CD8-positive, alpha-beta memory T cell (primary cell): ENCODE results near the gene TMSB10. TPM values are rescaled to one million over a fixed set of nuclear protein-coding genes. Genes with fewer than 3 reads are reported as not detected.
"Not testable (repeated sequence)": the region's sequence is repeated elsewhere in the genome, so short reads cannot be mapped to it uniquely, and the experiment has no call there.

ENCODE experiments used
- CTCF ChIA-PET: fragments of 350-600 bp; sonication (Branson Sonifier 250); formaldehyde crosslinking; loops from one replicate; lab custom pipeline; 2021; ENCODE audit warnings: antibody characterized with exemption; lab: Charles Lee
- POLR2A ChIA-PET: fragments of 350-600 bp; sonication (Branson Sonifier 250); formaldehyde crosslinking; loops from one replicate; lab custom pipeline; 2021; ENCODE audit warnings: antibody characterized with exemption; lab: Charles Lee
- DNase-seq, 5 donors: peaks; one replicate each; pipeline versions ENCODE4 v3.0.0 to v3.0.0-alpha.2; 2020 to 2022; ENCODE audit warnings: mixed read lengths in 1 of 5
- H3K27ac ChIP-seq: one replicate; pipeline ENCODE4 v1.7.0; 2013; ENCODE audit warnings: low read depth, mild to moderate bottlenecking, low read length, moderate library complexity
- H3K27me3 ChIP-seq: 2 replicates; pipeline ENCODE4 v1.7.0; 2013; ENCODE audit warnings: low read length, mild to moderate bottlenecking; ENCODE audit not compliant: insufficient read depth, poor library complexity, severe bottlenecking
- H3K36me3 ChIP-seq: 2 replicates; pipeline ENCODE4 v1.7.0; 2013; ENCODE audit warnings: mild to moderate bottlenecking, low read length, moderate library complexity; ENCODE audit not compliant: insufficient read depth
- H3K4me1 ChIP-seq: 2 replicates; pipeline ENCODE4 v1.7.0; 2013; ENCODE audit warnings: mild to moderate bottlenecking, low read length, moderate library complexity; ENCODE audit not compliant: insufficient read depth
- H3K4me3 ChIP-seq: 2 replicates; pipeline ENCODE4 v1.7.0; 2013; ENCODE audit warnings: mild to moderate bottlenecking, low read length
- H3K9me3 ChIP-seq: 2 replicates; pipeline ENCODE4 v1.7.0; 2013; ENCODE audit warnings: mild to moderate bottlenecking, low read length
- H3K27ac Mint-ChIP-seq, 8 donors: one replicate each; pipeline ENCODE4 v1.8.0; 2020 to 2021; ENCODE audit warnings: mixed read lengths in 8 of 8, mild to moderate bottlenecking in 6 of 8, inconsistent platforms in 3 of 8, moderate library complexity in 3 of 8
- H3K27me3 Mint-ChIP-seq, 2 donors: one replicate each; pipeline ENCODE4 v1.8.0; 2020 to 2021; ENCODE audit warnings: mixed read lengths in 2 of 2, mild to moderate bottlenecking in 1 of 2, moderate library complexity in 1 of 2
- H3K36me3 Mint-ChIP-seq, 3 donors: one replicate each; pipeline ENCODE4 v1.8.0; 2020 to 2021; ENCODE audit warnings: mixed read lengths in 3 of 3, inconsistent platforms in 1 of 3, mild to moderate bottlenecking in 1 of 3
- H3K4me1 Mint-ChIP-seq, 3 donors: one replicate each; pipeline ENCODE4 v1.8.0; 2020 to 2021; ENCODE audit warnings: mixed read lengths in 3 of 3, inconsistent platforms in 1 of 3, mild to moderate bottlenecking in 1 of 3
- H3K4me3 Mint-ChIP-seq, 7 donors: one replicate each; pipeline ENCODE4 v1.8.0; 2020 to 2021; ENCODE audit warnings: mixed read lengths in 7 of 7, mild to moderate bottlenecking in 6 of 7, moderate library complexity in 4 of 7, inconsistent platforms in 2 of 7
- H3K9me3 Mint-ChIP-seq, 5 donors: one replicate each; pipeline ENCODE4 v1.8.0; 2020 to 2022; ENCODE audit warnings: mixed read lengths in 5 of 5, mild to moderate bottlenecking in 3 of 5, moderate library complexity in 2 of 5, inconsistent platforms in 1 of 5
- polyA plus RNA-seq: library from polyadenylated mRNA; unstranded; fragments of 300-500 nt; fragmentation: Illumina TruSeq; gene quantifications from one replicate; pipeline ENCODE4 v1.2.3, GENCODE V29; 2021
- total RNA-seq, 2 experiments: library from RNA; stranded (reverse); gene quantifications; one replicate each; pipeline ENCODE4 v1.2.3, GENCODE V29; 2021

Gene TMSB10
- total and polyA plus RNA-seq, 3 experiments from 2014 or later: 1,121 to 4,836 (median 1,125) TPM

DNA sequence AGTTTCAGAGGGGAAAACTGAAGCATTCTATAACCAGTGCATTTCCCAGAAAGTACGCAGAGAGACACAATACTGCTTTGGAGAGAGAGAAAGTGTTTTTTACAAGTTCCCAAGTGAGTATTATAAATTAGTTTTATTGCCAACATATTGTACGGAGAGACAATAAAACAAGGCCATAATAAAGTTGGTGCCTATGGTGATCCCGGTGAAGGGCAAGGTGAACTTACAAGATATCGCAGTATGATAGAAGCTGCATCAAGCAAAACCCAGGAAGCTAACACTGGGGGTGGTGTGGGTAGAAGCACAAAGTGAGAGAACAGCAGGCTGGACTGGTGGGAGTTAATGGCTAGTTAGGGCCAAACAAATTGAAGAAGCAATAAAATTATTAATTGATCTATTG lies 7.5 kb downstream of the TMSB10 start:
- Mint-ChIP-seq H3K9me3 (peaks cover 0 to 12% (median 6%) of the 10 kb centered on the region in 5 donors), H3K27ac (no peak overlapping the region), H3K4me1 (peaks cover 19 to 26% (median 22%) of the 10 kb centered on the region in 3 donors), H3K36me3 (peaks cover 0 to 4% (median 0%) of the 10 kb centered on the region in 3 donors), H3K4me3 (no peak overlapping the region), H3K27me3 (peaks cover 0 to 1% of the 10 kb centered on the region in 2 donors)
- ChIA-PET CTCF (interaction anchor here (1.2 to 3.8 kb wide), 2 partner anchors 13 to 33 kb away, joined by 3 to 28 read pairs; no protein-coding TSS in a partner anchor), POLR2A (no interaction called here)
- Histone ChIP-seq H3K4me3 (no peak overlapping the region), H3K27me3 (no peaks in the 10 kb centered on the region), H3K9me3 (peaks cover 6% of the 10 kb centered on the region), H3K27ac (no peak overlapping the region), H3K36me3 (no peaks in the 10 kb centered on the region), H3K4me1 (peaks cover 21% of the 10 kb centered on the region)
- DNase-seq: no peak

- no peaks in the 10 kb centered on the region for H3K27me3 ChIP-seq
- Mint-ChIP-seq H3K27ac (no peak overlapping the region), H3K4me3 (no peak overlapping the region), H3K27me3 (peaks cover 0 to 1% of the 10 kb centered on the region in 2 donors), H3K9me3 (peaks cover 0 to 7% (median 2%) of the 10 kb centered on the region in 5 donors), H3K4me1 (peaks cover 12 to 20% (median 12%) of the 10 kb centered on the region in 3 donors), H3K36me3 (peaks cover 0 to 4% (median 0%) of the 10 kb centered on the region in 3 donors)
- H3K4me1 ChIP-seq: peaks cover 21% of the 10 kb centered on the region
- H3K9me3 ChIP-seq: peaks cover 3% of the 10 kb centered on the region
- DNase-seq: no peak
- POLR2A ChIA-PET: no interaction called here
- CTCF ChIA-PET: interaction anchor here (1.3 to 3.8 kb wide), 2 partner anchors 11 to 24 kb away, joined by 3 to 28 read pairs; no protein-coding TSS in a partner anchor
- no peak overlapping the region for H3K27ac ChIP-seq
- no peak overlapping the region for H3K4me3 ChIP-seq
- no peaks in the 10 kb centered on the region for H3K36me3 ChIP-seq
Measured at GRCh38 chr2:84914334-84914733, 8.9 kb downstream of the TMSB10 start.

- H3K9me3 Mint-ChIP-seq, H3K27me3 Mint-ChIP-seq, H3K27ac ChIP-seq, POLR2A ChIA-PET, H3K4me3 ChIP-seq, H3K4me3 Mint-ChIP-seq, CTCF ChIA-PET, DNase-seq, H3K36me3 Mint-ChIP-seq, H3K27me3 ChIP-seq, H3K36me3 ChIP-seq, H3K9me3 ChIP-seq, H3K27ac Mint-ChIP-seq: not testable (repeated sequence)
- peaks cover 31% of the 10 kb centered on the region for H3K4me1 ChIP-seq
- H3K4me1 Mint-ChIP-seq: peaks cover 15 to 23% (median 19%) of the 10 kb centered on the region in 3 donors
Measured at GRCh38 chr2:84915675-84916074, 10.2 kb downstream of the TMSB10 start.

DNA sequence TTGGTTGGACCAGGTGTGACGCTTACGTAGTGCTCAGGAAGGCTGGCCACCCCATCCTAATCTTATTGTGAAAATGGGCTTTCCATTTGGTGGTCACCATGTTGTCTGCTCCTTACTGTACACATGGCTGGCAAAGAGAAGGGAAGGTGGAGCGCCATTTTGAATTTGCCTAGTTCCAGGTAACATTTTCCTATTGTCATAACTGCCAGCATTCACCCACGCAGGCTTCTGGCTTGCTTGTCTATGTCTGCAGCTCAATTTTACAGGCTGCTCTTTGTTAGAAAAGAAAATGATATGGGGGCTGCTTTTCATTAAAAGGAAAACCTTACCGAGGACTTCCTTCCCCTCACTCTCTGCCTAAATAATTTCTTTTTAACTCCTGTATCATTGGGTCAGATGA lies 12.4 kb downstream of the TMSB10 start:
- H3K36me3 ChIP-seq, DNase-seq, POLR2A ChIA-PET, H3K4me3 Mint-ChIP-seq, H3K27ac Mint-ChIP-seq, H3K27ac ChIP-seq, H3K4me3 ChIP-seq, H3K36me3 Mint-ChIP-seq, H3K27me3 Mint-ChIP-seq, H3K9me3 ChIP-seq, H3K27me3 ChIP-seq, H3K9me3 Mint-ChIP-seq: not testable (repeated sequence)
- CTCF ChIA-PET: interaction anchor here (1.5 to 3.3 kb wide), 2 partner anchors 8 to 12 kb away, joined by 12 to 14 read pairs; partner anchors contain the start of gene TMSB10
- peaks cover 31% of the 10 kb centered on the region for H3K4me1 ChIP-seq
- peaks cover 15 to 19% (median 19%) of the 10 kb centered on the region in 3 donors for H3K4me1 Mint-ChIP-seq

GRCh38 chr2:84918430-84918829 lies 13.0 kb downstream of the TMSB10 start:
- Mint-ChIP-seq H3K27me3 (no peaks in the 10 kb centered on the region), H3K9me3 (no peaks in the 10 kb centered on the region), H3K36me3 (no peaks in the 10 kb centered on the region), H3K4me1 (peaks cover 16 to 19% (median 19%) of the 10 kb centered on the region in 3 donors), H3K4me3 (no peak overlapping the region), H3K27ac (peak overlapping the region in 1 of 8 donors; percentile 38)
- no peak overlapping the region for H3K4me3 ChIP-seq
- H3K4me1 ChIP-seq: peaks cover 32% of the 10 kb centered on the region
- no peak for DNase-seq
- H3K27me3 ChIP-seq: no peaks in the 10 kb centered on the region
- H3K27ac ChIP-seq: no peak overlapping the region
- POLR2A ChIA-PET: no interaction called here
- CTCF ChIA-PET: interaction anchor here (3.3 kb wide), 1 partner anchor 12 kb away, joined by 14 read pairs; the partner anchor contains the start of gene TMSB10
- H3K36me3 ChIP-seq: no peaks in the 10 kb centered on the region
- H3K9me3 ChIP-seq: no peaks in the 10 kb centered on the region

DNA sequence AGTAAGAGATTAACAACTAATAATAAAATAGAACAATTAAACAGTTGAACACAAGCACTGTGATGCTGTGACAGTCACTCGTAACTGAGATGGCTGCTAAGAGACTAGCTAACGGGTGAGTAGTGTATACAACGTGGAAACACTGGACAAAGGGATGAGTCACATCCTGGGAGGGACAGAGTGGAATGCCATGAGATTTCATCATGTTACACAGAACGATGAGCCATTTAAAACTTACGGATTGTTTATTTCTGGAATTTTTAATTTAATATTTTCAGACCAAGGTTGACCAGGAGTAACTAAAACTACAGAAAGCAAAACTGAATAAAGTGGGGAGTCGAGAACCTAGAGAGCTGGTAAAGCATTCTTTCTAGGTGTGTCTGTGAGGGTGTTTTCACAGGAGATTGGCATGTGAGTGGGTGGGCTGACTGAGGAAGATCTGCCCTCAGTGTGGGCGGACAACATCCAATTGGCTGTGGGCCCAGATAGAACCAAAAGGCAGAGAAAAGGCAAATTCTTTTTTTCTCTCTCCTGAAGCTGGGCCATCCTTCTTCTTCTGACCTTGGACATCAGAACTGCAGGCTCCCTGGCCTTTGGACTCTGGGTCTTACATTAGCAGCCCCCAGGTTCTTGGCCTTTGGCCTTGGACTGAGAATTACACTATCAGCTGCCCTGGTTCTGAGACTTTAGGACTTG lies 14.6 kb downstream of the TMSB10 start:
- H3K4me1 Mint-ChIP-seq: peaks cover 23 to 30% (median 30%) of the 10 kb centered on the region in 3 donors
- no peaks in the 10 kb centered on the region for H3K9me3 Mint-ChIP-seq
- peak in 1 of 5 donors; percentile 48 for DNase-seq

DNA sequence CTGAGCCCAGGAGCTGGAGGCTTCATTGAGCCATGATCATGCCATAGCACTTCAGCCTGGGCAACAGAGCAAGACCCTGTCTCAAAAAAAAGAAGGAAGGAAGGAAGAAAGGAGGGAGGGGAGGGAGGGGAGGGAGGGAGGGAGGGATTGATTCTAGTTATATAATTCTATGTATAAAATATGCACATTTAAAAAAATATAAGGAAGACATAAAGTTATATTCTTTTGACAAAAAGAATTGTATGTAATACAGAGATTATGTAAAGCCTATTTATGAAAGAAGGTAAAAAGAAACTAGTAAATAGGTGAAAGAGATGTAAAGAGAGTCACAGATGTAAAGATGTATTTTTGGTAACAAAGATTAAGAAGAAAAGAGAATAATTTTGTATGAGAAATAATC lies 17.6 kb downstream of the TMSB10 start:
- Histone ChIP-seq H3K4me1 (peaks cover 54% of the 10 kb centered on the region), H3K27me3 (no peaks in the 10 kb centered on the region), H3K27ac (no peak overlapping the region), H3K36me3 (no peaks in the 10 kb centered on the region), H3K9me3 (no peaks in the 10 kb centered on the region), H3K4me3 (no peak overlapping the region)
- no peaks in the 10 kb centered on the region for H3K9me3 Mint-ChIP-seq
- ChIA-PET POLR2A (no interaction called here), CTCF (interaction anchor here (1.4 to 4.4 kb wide), 2 partner anchors 16 to 182 kb away, joined by 3 to 66 read pairs; partner anchors contain the start of gene TMSB10)
- no peak overlapping the region for H3K27ac Mint-ChIP-seq
- H3K4me1 Mint-ChIP-seq: peaks cover 44 to 52% (median 51%) of the 10 kb centered on the region in 3 donors
- no peak for DNase-seq
- peaks cover 0 to 1% of the 10 kb centered on the region in 2 donors for H3K27me3 Mint-ChIP-seq
- H3K36me3 Mint-ChIP-seq: peaks cover 0 to 3% (median 2%) of the 10 kb centered on the region in 3 donors
- no peak overlapping the region for H3K4me3 Mint-ChIP-seq

More for the DNA sequence above, 14.6 kb downstream of the TMSB10 start:
- H3K27me3 Mint-ChIP-seq: no peaks in the 10 kb centered on the region
- Histone ChIP-seq H3K27me3 (no peaks in the 10 kb centered on the region), H3K4me1 (peaks cover 48% of the 10 kb centered on the region), H3K36me3 (no peaks in the 10 kb centered on the region), H3K4me3 (no peak overlapping the region), H3K9me3 (no peaks in the 10 kb centered on the region), H3K27ac (no peak overlapping the region)
- H3K36me3 Mint-ChIP-seq: no peaks in the 10 kb centered on the region
- no peak overlapping the region for H3K4me3 Mint-ChIP-seq
- peak overlapping the region in 5 of 8 donors; percentile 18 to 92 (median 51) for H3K27ac Mint-ChIP-seq
- ChIA-PET CTCF (interaction anchor here (1.3 to 3.3 kb wide), 3 partner anchors 14 to 428 kb away, joined by 3 to 14 read pairs (median 6); partner anchors contain the start of gene TMSB10), POLR2A (interaction anchor here (1.0 kb wide), 1 partner anchor 13 kb away, joined by 11 read pairs; no protein-coding TSS in a partner anchor)
